ENCODE results near the gene HTR3E. TPM values are rescaled to one million over a fixed set of nuclear protein-coding genes. Genes with fewer than 3 reads are reported as not detected.

Gene HTR3E
- total RNA-seq, 1 experiment from 2014 or later, result not detected

- peaks cover 42% of the 10 kb centered on the region for H3K79me2 ChIP-seq (ENCODE audit: low read depth)
- H2AFZ ChIP-seq, result peak within 1 kb of the TSS; percentile 94
These were observed 38.5 kb downstream of the HTR3E start, which contains the start of gene EIF2B5 for GRCh38 chr3:184135149-184135910. Gene EIF2B5, plus strand, starts transcription at chr3:184135358. Its CDS starts 28 bp downstream, at chr3:184135386.

GRCh38 chr3:184135911-184136260 lies 39.0 kb downstream of the HTR3E start:
- peaks cover 19% of the 10 kb centered on the region for H3F3A ChIP-seq (ENCODE audit: insufficient read depth, low read depth)
- peak overlapping the region; percentile 91 for H3K4me2 ChIP-seq
- peak overlapping the region; percentile 94 for H2AFZ ChIP-seq
- no peaks in the 10 kb centered on the region for H3K27me3 ChIP-seq (ENCODE audit: insufficient read depth, low read depth)
- peak overlapping the region; percentile 80 for H3K4me3 ChIP-seq
- no peaks in the 10 kb centered on the region for H4K20me1 ChIP-seq (ENCODE audit: insufficient read depth)
- POLR2A ChIA-PET (ENCODE audit: unreplicated experiment), result interaction anchor here (0.5 to 0.7 kb wide), 3 partner anchors 9 to 121 kb away, joined by 7 to 8 read pairs (median 8); no protein-coding TSS in a partner anchor
- no peaks in the 10 kb centered on the region for H3K9me3 ChIP-seq (ENCODE audit: insufficient read depth, low read depth)
- intact Hi-C loops (cut with micrococcal nuclease; ENCODE audit: unreplicated experiment), result loop anchor here (1.0 to 2.0 kb wide), 2 partner anchors 19 to 129 kb away; partner anchors contain the start of gene DVL3
- peak overlapping the region; percentile 79; the same call in 1 of the 2 replicates for H3K27ac ChIP-seq
- DNase-seq, result no peak
- CTCF ChIA-PET, result interaction anchor here (0.6 to 1.6 kb wide), 3 partner anchors 54 to 241 kb away, joined by 3 to 5 read pairs (median 4); no protein-coding TSS in a partner anchor
- peaks cover 25% of the 10 kb centered on the region for H3K4me1 ChIP-seq (replicated peaks; ENCODE audit: insufficient read depth)
- peaks cover 5% of the 10 kb centered on the region; the same call in 1 of the 2 replicates for H3K36me3 ChIP-seq (ENCODE audit: low read depth)
- H3K79me2 ChIP-seq (ENCODE audit: low read depth), result peaks cover 42% of the 10 kb centered on the region
- TSS peak; percentile 47 for BruUV-seq (replicated peaks)
- TF ChIP-seq CTCF (conservative IDR thresholded peaks at IDR 0.05) (no peak), EZH2 (IDR thresholded peaks at IDR 0.05; ENCODE audit: low read depth) (no peak)
- H3K9me2 ChIP-seq (ENCODE audit: insufficient read depth), result no peaks in the 10 kb centered on the region

More at GRCh38 chr3:184135149-184135910, 38.5 kb downstream of the HTR3E start, which contains the start of gene EIF2B5:
- peak; percentile 87 to 88 for DNase-seq
- peaks cover 19% of the 10 kb centered on the region for H3F3A ChIP-seq (ENCODE audit: insufficient read depth, low read depth)
- no TSS peak for BruUV-seq (replicated peaks)
- H3K9me3 ChIP-seq (ENCODE audit: insufficient read depth, low read depth), result no peaks in the 10 kb centered on the region
- H4K20me1 ChIP-seq (ENCODE audit: insufficient read depth), result no peaks in the 10 kb centered on the region
- H3K4me2 ChIP-seq, result peak within 1 kb of the TSS; percentile 91
- peak within 1 kb of the TSS; percentile 79 for H3K27ac ChIP-seq
- H3K4me3 ChIP-seq, result peak within 1 kb of the TSS; percentile 80
- H3K27me3 ChIP-seq (ENCODE audit: insufficient read depth, low read depth), result no peaks in the 10 kb centered on the region
- no peak for TF ChIP-seq EZH2 (IDR thresholded peaks at IDR 0.05; ENCODE audit: low read depth)
- TF ChIP-seq CTCF (conservative IDR thresholded peaks at IDR 0.05), result peak; percentile 48
- intact Hi-C loops (cut with micrococcal nuclease; ENCODE audit: unreplicated experiment), result loop anchor here (1.0 to 2.0 kb wide), 2 partner anchors 20 to 129 kb away; partner anchors contain the start of gene DVL3
- H3K4me1 ChIP-seq (replicated peaks; ENCODE audit: insufficient read depth), result peaks cover 25% of the 10 kb centered on the region
- ChIA-PET POLR2A (ENCODE audit: unreplicated experiment) (interaction anchor here (0.5 to 0.7 kb wide), 6 partner anchors 9 to 1502 kb away, joined by 3 to 8 read pairs (median 4); no protein-coding TSS in a partner anchor), CTCF (interaction anchor here (0.6 to 1.6 kb wide), 4 partner anchors 10 to 240 kb away, joined by 3 to 5 read pairs (median 4); no protein-coding TSS in a partner anchor)
- H3K36me3 ChIP-seq (ENCODE audit: low read depth), result no peaks in the 10 kb centered on the region
- H3K9me2 ChIP-seq (ENCODE audit: insufficient read depth), result no peaks in the 10 kb centered on the region

DNA sequence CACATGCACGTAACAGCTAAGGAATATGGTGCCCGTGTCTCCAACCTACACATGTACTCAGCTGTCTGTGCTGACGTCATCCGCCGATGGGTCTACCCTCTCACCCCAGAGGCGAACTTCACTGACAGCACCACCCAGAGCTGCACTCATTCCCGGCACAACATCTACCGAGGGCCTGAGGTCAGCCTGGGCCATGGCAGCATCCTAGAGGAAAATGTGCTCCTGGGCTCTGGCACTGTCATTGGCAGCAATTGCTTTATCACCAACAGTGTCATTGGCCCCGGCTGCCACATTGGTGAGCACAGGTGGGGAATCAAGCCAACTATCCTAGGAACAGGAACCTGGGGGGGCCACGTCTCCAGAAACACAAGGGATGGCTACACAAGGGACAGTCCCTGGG lies 43.6 kb downstream of the HTR3E start:
- H3K4me3 ChIP-seq, result no peak overlapping the region
- DNase-seq, result no peak
- H2AFZ ChIP-seq, result no peak overlapping the region
- CTCF ChIA-PET, result no interaction called here
- BruUV-seq (replicated peaks), result no TSS peak
- peaks cover 7% of the 10 kb centered on the region for H3F3A ChIP-seq (ENCODE audit: insufficient read depth, low read depth)
- no peak overlapping the region for H3K4me2 ChIP-seq
- peaks cover 20% of the 10 kb centered on the region; the same call in 1 of the 2 replicates for H3K36me3 ChIP-seq (ENCODE audit: low read depth)
- no peaks in the 10 kb centered on the region for H3K9me3 ChIP-seq (ENCODE audit: insufficient read depth, low read depth)
- peaks cover 35% of the 10 kb centered on the region for H3K79me2 ChIP-seq (ENCODE audit: low read depth)
- intact Hi-C loops (cut with micrococcal nuclease; ENCODE audit: unreplicated experiment), result loop anchor here (10.0 kb wide), 1 partner anchor 404 kb away; no protein-coding TSS in a partner anchor
- no peaks in the 10 kb centered on the region; the same call in 1 of the 2 replicates for H4K20me1 ChIP-seq (ENCODE audit: insufficient read depth)
- no peak for TF ChIP-seq EZH2 (IDR thresholded peaks at IDR 0.05; ENCODE audit: low read depth)
- H3K9me2 ChIP-seq (ENCODE audit: insufficient read depth), result no peaks in the 10 kb centered on the region
- POLR2A ChIA-PET (ENCODE audit: unreplicated experiment), result no interaction called here
- peaks cover 13% of the 10 kb centered on the region for H3K4me1 ChIP-seq (replicated peaks; ENCODE audit: insufficient read depth)
- H3K27ac ChIP-seq, result no peak overlapping the region
- H3K27me3 ChIP-seq (ENCODE audit: insufficient read depth, low read depth), result no peaks in the 10 kb centered on the region

Measured in PC-9 (cell line).